HTR-8/SVneo (cell line): ENCODE measurements around the gene AGRN.
A peak's percentile ranks its signal among the peaks of the same experiment; 100 is the strongest.
"Not testable (repeated sequence)": the region's sequence is repeated elsewhere in the genome, so short reads cannot be mapped to it uniquely, and the experiment has no call there.

Experiments used
- DNase-seq: peaks from one replicate; pipeline ENCODE4 v3.0.0; 2011; ENCODE audit warnings: low spot score, mixed read lengths; ENCODE audit not compliant: insufficient read length
- FAIRE-seq: peaks from 2 replicates; lab custom pipeline; 2011; peaks lifted over from hg19 to GRCh38; lab: Jason Lieb, UNC

The AGRN gene

DNA sequence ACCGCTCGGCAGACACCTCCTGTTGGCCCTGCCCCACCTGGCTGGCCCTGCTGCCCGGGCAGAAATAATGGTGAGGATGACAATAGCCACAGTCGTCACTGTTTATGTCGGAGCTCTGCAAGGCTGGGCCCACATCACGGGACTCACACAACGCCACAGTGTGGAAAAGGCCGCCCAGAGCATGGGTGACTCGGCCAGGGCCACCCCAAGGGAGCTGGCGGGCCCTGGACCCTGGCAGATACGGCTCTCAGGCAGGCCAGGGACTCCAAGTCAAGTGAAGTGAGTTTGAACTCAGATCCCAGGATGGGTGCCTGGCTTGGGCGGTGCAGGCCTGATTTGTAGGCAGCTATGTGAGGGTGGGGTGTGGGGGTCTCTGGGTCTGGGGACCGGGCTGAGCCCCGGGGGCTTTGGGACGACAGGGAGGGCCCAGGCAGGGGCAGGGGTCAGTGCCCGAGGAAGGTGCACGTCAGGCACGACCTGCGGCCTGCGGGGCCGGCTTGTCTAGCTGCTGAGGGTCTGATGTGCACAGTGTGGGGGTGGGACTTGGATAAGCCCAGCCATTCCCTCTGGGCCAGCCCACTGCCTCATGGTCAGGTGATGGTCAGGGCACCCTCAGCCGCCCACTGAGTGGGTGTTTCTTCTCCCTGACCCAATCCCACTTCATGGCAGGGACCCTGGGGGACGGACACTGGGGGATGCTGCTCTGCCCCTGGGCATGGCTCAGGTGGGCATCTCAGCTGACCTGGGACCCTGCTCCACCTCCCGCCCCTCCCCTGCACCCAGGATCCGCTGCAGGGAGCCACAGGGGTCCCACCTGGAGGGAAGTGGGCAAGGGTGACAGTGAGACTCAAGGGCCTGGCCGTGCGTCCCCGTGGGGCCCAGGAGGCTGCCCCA lies 53.2 kb downstream of the AGRN start:
- no peak for DNase-seq
- FAIRE-seq: no peak

DNA sequence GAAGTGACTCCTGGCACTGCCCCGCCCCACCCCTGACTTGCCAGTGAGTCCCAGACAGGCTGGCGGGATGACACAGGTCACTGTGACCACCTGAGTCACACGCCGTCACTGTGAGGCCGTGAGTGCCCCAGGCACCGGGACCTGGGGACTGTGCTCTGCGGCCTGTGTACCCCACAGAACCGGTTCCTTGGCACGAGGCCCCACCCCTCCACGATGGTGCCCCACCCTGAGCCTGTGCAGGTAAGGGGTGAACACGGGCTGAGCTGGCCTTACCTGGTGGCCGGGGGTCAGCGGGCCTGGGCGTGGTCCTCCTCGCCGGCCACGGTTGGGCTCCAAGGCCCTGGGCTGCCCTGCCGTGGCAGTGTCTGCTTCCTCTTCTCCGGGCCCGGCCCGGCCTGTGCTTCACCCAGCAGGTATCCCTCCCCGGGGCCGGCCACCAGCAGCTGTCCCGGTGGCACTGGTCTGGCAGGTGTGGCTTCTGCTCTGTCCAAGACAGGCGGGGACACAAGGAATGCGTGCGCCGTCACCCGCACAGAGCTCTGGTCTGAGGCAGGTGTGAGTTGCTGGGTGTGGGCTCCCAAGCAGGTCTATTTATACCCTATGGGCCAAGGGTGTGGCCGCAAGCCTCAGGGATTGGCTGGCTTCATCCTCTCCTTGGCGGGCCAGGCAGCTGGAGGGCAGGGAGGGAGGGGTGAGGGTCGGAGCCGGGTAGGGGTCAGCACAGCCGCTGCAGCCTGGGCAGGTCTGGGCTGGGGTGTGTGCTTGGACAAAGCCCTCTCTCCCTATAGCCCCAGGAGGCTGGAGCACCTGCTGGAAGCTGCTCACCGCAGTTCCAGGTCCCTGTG lies 54.0 kb downstream of the AGRN start, which contains the start of gene RNF223:
Gene RNF223, minus strand, starts transcription at position 564 of the 845 bp plus-strand sequence. CDS start 1,740 bp downstream, outside the sequence.
- DNase-seq: no peak
- no peak for FAIRE-seq

DNA sequence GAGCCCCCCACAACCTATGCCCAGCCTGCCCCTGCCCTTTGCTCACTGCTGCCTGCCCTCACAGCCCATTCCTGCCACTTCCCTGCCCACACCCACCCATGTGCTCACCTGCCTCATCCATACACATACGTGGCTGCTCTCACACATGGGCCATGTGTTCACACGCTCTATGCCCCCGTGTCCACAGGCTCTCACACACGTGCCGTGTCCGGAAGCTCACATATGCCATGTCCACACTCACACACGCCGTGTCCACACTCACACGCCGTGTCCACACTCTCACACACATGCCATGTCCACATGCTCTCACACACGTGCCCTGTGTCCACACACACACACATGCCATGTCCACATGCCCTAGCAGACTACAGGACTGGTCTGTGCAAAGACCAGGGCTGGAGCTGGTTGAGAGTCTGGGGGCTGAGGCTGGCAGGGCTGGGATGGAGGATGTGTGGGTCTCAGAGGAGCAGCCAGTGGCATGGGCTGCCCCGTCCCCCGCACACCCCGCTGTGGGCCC lies 54.8 kb downstream of the AGRN start:
- peak; percentile 86 for FAIRE-seq
- no peak for DNase-seq

DNA sequence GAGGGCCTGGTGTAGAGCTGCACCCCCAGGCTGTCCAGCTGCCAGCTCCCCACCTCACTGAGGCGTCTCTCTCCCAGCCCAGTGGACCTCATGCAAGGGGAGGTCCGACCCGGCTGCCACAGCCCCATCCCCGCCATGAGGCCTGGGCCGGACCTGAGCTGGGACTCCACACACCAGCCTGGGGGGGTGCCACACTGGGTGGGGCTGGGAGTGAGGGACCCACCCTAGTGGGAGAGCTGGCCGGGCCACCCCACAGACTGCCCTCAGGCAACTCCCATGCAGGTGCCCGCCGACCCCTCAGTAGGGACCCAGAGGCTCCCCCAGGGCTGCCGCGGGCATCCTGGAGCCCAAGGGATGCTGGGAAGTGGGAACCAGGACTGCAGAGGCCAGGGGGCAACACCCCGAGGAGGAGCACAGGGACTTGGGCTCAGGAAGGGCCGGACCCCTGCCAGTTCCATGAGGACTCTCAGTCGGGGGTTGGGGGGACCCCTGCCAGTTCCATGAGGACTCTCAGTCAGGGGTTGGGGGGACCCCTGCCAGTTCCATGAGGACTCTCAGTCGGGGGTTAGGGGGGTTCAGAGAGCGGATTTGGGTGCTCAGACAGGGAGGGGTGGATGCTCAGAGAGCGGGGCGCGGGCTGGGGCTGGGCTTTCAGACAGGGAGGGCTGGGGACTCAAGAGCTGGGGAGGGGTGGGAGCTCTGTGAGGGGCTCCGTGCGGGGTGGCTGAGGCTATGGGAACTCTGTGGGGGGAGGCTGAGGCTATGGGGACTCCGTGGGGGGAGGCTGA lies 55.4 kb downstream of the AGRN start:
- DNase-seq: no peak
- no peak for FAIRE-seq

DNA sequence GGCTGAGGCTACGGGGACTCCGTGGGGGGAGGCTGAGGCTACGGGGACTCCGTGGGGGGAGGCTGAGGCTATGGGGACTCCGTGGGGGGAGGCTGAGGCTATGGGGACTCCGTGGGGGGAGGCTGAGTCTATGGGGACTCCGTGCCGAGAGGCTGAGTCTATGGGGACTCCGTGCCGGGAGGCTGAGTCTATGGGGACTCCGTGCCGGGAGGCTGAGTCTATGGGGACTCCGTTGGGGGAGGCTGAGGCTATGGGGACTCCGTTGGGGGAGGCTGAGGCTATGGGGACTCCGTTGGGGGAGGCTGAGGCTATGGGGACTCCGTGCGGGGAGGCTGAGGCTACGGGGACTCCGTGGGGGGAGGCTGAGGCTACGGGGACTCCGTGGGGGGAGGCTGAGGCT lies 57.5 kb downstream of the AGRN start:
- not testable (repeated sequence) for FAIRE-seq, DNase-seq

DNA sequence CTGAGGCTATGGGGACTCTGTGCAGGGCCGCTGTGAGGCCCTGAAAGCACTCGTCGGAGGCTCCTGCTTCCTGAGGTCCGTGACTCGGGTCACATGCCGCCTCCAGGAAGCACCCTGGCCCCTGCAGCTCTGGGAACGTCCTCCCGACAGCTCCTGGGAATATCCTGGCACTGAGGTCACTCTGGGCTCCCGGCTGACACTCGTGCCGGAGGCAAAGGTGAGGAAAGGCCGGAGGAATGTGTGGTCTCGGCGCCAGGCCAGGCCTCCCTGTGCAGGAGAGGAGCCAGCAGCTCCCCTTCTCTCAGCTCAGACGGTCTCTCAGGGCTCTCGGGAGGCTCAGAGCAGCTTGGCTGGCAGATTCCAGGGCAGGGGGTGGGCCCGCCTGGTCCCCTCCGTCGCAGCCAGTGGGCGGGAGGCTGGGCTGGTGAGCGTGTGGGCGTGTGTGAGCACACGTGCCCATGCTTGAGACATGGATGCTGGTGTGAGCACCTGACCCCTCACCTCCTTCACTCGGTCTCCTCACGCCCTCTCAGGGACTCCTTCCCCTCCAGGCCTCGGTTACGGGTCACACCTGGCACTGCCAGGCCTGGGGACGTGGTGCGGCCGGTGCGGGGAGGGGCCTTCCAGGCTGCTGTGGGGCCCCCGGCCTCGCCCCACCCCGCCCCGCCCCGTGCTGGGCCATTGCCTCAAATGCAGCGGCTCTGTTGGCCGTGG lies 59.6 kb downstream of the AGRN start:
- FAIRE-seq (peak; percentile 94), DNase-seq (peak; percentile 89)

DNA sequence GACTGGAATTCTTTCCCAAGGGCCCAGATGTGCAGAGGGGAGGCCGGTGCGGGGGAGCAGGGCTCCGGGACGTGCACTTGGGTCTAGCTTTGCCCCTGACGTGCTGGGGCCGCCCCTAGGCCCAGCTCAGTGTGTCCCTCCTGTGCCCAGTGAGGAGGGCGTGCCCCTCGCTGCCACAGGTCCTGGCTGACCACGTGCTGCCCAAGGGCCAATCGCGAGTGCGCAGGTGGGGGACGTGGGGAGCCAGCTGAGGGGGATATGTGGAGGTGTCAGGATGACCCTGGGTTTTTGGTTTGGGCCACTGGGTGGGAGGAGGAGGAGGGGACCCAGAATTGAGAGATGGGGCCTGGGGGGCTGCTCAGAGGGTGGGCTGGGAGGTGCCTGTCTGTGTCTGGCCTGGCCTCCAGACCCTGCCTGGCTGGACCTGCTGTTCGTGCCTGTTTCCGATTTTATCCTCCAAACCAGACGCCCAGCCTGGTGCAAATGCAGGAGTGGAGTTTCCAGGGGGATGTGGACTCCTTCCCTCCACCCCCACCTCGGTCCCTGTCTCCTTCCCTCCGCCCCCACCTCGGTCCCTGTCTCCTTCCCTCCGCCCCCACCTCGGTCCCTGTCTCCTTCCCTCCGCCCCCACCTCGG lies 60.3 kb downstream of the AGRN start:
- peak; percentile 35 for DNase-seq
- FAIRE-seq: no peak

DNA sequence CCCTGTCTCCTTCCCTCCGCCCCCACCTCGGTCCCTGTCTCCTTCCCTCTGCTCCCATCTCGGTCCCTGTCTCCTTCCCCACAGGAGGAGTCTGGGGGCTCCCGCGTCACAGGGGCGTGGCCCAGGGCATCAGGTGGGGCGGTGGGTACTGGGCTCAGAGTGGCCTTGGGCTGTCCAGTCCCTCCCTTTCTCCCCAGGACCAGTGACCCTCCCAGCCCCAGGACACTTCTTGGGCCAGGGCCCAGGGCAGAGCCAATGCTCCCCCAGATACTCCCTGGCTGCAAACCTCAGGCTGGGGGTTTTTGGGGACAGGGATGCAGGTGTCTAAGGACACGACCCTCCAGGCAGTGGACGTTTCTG lies 61.0 kb downstream of the AGRN start:
- DNase-seq: no peak
- FAIRE-seq: no peak

DNA sequence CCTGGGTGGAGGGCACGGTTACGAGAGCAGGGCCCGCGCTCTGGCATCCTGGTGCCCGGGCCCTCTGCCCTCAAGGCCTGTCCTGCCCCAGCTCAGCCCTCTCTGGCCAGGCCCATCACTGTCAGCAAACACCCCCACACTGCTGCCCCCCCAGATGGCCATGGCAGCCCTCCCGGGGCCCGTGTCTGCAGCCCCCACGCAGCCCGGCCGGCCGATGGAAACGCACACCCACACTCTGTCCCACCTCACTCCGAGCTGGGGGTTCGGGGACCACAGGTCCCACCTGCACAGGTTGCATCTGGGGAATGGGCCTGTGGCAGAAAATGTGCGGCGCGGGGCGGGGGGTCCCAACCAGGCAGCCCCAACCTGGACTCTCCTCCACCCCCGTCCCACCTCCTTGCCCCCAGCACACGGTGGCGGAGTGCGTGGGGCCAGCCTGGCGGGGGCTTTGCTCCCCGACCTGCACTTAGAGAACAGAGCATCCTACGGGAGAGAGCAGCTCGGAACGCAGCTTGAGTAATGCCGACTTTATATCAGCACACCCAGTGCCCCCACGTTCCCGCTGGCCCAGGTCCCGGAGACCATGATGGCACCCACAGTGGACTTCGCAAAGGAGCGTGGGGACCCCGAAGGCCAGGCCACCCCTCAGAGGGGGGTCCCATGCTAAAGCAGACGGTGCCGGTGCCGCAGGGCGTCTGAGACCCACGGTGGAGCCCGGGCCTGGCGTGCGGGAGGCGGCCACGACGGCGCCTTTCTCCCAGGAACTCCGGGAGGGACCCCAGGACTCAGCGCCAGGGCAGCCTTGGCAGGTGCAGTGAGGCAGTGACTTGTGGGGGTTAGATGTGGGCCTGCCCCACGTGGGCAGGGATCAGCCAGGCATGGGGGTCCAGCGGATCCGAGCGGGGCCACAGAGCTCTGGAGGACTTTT lies 61.7 kb downstream of the AGRN start:
- DNase-seq (no peak), FAIRE-seq (no peak)

DNA sequence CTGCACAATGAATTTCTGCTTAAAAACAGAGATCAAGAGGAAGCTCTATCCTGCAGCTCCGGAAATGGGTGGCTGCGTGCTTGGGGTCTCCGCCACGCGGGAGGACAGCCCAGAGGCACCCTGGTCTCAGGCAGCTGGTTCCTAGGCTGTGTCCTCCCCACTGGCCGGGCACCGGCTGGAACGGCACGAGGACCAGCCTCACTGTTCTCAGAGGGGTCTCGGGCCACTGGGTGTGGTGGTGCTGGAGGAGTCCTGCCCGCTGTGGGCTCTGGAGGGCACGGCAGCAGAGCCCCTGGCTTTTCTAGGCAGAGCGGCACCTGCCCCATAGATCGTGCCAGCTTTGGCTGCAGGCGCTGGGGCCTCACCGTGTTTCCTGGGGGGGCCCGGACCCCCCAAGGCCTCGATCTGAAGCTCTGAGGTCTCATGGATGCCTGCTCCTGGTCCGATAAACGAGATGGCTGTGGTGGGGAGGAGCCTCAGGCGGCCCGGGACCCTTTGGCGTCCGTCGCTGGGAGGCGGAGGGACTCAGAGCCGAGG lies 62.4 kb downstream of the AGRN start:
- DNase-seq (no peak), FAIRE-seq (no peak)

DNA sequence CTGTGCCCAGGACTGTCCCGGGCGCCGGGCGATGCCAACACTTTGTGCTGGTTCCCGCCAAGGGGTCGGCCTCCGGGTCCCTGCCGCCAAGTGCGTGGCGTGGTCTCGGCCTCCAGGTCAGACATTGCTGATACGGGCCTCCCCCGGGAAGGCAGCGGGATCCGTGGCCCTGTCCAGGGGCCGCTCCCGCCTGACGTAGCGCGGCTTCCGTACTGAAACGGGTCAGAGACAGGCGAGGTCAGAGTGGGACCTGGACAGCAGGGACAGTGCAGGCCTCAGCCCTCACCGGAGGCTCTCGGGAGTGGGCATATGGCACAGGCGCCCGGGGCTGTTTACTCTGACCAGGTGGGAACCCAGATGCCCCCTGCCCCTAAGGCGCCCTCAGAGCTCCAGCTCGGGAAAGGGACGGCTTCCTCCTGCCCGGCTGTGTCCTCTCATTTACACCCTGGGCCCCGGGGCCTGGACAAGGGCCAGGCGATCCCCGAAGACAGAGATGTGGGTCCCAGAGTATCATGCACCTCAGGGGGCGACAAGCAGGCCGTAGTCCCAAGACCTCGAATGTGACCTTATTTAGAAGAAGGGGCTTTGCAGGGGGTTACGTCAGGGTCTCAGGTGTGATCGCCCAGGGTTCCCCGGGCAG lies 63.0 kb downstream of the AGRN start:
- FAIRE-seq: no peak
- no peak for DNase-seq

DNA sequence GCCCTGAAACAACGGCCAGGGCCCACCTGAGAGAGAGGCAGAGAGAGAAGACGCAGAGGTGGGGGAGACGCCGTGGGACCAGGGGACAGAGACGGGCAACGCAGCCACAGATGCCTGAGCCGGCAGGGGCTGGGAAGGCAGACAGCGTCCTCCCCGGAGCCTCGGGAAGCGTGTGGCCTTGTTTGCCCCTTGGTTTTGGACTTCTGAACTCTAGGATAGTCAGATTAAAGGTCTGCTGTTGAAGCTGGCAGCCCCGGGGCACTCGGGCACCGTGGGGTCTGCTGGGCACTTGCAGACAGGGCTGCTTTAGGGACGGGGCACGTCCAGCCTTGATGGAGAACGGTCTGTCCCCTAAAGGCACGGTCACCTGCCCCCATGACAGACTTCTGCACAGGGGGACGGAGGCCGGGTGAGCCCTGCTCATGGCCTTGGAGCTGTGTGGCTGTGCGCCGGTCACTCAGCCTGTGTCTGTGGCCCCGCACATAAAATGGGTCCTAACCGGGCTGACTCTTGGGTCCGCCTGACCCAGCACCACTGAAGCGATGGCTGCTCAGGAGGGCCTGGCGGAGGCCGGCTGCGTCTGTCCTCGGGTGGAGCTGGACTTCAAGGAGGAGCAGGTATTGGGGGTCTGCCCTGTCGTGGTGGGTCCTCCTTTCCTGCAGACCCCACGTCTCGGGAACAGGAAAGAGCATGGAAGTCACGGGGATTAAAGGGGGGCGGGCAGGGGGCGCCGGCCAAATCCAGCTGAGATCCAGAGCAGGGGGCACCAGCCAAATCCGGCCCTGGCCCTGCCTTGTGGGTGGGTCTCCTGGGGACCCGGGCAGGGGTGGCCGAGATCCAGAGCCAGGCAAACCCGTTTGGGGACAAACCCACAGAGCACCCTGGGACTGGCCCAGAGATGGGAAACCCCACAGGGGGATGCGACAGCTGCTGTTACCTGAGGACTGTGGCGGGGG lies 63.8 kb downstream of the AGRN start:
- FAIRE-seq (no peak), DNase-seq (no peak)

DNA sequence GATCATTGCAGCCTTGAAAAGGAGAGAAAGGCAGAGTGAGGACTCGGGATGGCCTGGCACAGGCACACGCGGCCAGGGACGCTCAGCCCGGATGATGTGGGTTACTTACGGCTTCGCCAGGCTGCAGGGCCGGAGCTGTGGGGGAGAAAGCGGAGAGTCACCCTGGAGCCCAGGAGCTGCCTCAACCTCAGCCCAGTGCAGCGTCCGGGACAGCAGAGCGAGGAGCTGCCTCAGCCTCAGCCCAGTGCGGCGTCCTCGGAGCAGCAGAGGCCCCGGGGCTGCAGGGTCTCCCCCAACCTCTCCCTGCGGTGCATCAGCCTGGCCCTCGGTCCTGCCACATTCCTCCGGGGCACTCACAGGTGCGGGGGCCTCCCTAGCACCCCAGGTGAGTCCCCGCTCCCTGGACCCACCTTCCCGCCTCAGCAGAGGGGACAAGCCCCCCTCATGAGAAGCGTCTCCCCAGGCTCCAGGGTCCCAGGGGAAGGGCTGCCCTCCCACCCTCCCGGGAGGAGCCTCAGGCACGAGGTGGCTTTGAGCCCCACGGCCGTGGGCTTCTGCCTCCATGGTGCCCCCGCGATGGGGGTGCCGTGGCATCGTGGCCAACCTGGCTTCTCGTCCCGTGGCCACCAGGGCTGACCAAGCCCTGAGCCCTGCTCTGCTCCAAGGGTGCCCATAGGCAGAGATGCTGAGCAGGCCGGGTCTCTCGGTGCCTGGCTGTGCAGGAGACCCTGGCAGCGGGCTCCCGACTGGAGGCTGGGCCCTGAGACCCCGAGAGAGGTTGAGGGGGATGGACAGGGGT lies 64.7 kb downstream of the AGRN start:
- no peak for DNase-seq
- FAIRE-seq: no peak

DNA sequence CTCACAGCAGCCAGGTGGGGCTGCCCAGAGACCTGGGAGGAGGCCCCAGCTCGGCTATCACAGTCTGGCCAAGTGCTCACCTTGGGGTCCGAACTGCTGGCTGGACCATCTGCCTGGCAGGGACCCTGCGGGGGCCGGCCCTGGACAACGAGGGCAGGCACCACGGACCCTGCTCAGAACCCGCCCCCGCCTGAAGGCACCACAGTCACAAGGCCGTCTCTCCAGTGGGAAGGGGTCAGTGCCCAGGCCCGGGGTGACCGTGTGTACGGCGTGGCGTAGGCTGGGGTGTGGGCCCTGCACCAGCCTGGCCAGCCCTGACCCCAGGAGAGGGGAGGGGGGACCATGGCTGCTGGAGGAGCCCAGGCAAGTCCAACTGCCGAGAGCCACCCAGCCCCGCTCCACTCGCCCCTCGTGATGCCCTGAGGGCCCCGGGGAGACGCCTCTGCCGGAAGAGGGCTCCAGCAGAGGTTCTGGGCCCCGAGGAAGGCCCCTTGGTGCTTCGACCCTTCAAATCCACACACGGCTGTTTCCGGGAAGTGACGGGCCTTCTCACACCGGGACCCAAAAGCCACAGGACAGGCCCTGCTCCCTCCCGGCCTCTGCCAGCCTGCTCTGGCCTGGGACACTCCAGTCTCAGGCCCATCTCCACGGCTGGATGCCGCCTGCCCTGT lies 65.4 kb downstream of the AGRN start:
- DNase-seq: no peak
- FAIRE-seq: no peak
